ENCODE results near the gene SEZ6L. TPM values are rescaled to one million over a fixed set of nuclear protein-coding genes. Genes with fewer than 3 reads are reported as not detected.

The SEZ6L gene
- total RNA-seq, 1 experiment from 2014 or later: not detected

DNA sequence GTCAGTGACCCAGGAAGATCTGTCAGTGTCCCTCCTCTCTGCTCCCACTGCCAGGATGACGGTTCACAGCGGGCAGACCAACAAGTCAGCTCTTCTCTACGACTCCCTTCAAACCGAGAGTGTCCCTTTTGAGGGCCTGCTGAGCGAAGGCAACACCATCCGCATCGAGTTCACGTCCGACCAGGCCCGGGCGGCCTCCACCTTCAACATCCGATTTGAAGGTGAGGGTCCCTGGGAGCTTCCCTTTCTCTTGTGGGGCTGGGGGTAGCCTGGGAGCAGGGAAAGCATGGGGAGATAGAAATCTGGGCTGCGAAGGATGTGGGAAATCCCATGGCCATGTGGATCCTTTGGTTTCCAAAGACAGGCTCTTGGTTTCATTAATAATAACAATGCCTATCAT is 141.4 kb downstream of the SEZ6L start (continued):
- TF ChIP-seq ZNF274 (IDR thresholded peaks at IDR 0.05; ENCODE audit: low read depth, low read length) (no peak), POLR2A (IDR thresholded peaks at IDR 0.05; ENCODE audit: borderline replicate concordance, extremely low read depth, insufficient read depth, insufficient read length) (no peak)

DNA sequence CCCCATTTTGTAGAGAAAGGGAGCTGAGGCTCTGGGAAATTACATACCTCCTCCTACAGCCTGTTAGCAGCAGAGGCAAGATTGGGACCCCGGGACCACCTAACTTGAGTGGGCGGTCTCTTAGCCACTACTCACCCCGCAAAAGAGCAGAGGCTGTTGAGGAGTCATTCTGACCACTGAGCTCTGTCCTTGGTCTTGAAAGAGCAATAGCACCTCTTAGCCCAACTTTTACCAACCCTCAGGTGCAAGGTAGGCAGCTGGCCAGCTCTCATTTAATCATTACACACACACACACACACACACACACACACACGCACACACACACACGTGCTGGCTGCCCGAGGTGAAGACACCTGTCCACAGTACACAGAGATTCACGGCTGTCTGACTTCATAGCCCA is 144.0 kb downstream of the SEZ6L start:
- ChIA-PET POLR2A (no interaction called here), RAD21 (ENCODE audit: low non-redundant PET in 1 of 2, low total read pairs in 2 of 2, uncharacterized antibody in 2 of 2, unreplicated experiment in 2 of 2) (no interaction called here), CTCF (no interaction called here)
- intact Hi-C loops (cut with micrococcal nuclease): no loop called here
- H3K9me3 ChIP-seq (ENCODE audit: control insufficient read depth in 1 of 2, insufficient read depth in 1 of 2, low read depth in 1 of 2, low read length in 2 of 2): no peaks in the 10 kb centered on the region
- no peak overlapping the region for H3K4me3 ChIP-seq (replicated peaks in 1 of 2; ENCODE audit: low read depth in 1 of 2, low read length in 2 of 2)
- no peak overlapping the region for H3K27ac ChIP-seq (ENCODE audit: low read depth, low read length)
- no peak overlapping the region for H3K9ac ChIP-seq (ENCODE audit: low read length)
- no TSS peak for BruUV-seq (replicated peaks)
- H3K9me2 ChIP-seq (ENCODE audit: insufficient read depth): no peaks in the 10 kb centered on the region
- DNase-seq (ENCODE audit: low read depth, low spot score) (no peak), ATAC-seq (no peak)
- TF ChIP-seq, protein P1, sequence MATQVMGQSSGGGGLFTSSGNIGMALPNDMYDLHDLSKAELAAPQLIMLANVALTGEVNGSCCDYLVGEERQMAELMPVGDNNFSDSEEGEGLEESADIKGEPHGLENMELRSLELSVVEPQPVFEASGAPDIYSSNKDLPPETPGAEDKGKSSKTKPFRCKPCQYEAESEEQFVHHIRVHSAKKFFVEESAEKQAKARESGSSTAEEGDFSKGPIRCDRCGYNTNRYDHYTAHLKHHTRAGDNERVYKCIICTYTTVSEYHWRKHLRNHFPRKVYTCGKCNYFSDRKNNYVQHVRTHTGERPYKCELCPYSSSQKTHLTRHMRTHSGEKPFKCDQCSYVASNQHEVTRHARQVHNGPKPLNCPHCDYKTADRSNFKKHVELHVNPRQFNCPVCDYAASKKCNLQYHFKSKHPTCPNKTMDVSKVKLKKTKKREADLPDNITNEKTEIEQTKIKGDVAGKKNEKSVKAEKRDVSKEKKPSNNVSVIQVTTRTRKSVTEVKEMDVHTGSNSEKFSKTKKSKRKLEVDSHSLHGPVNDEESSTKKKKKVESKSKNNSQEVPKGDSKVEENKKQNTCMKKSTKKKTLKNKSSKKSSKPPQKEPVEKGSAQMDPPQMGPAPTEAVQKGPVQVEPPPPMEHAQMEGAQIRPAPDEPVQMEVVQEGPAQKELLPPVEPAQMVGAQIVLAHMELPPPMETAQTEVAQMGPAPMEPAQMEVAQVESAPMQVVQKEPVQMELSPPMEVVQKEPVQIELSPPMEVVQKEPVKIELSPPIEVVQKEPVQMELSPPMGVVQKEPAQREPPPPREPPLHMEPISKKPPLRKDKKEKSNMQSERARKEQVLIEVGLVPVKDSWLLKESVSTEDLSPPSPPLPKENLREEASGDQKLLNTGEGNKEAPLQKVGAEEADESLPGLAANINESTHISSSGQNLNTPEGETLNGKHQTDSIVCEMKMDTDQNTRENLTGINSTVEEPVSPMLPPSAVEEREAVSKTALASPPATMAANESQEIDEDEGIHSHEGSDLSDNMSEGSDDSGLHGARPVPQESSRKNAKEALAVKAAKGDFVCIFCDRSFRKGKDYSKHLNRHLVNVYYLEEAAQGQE (IDR thresholded peaks at IDR 0.05; ENCODE audit: low read depth): peak; percentile 13; the same call in 1 of the 2 replicates
- TF ChIP-seq POLR2AphosphoS5 (IDR thresholded peaks at IDR 0.05; ENCODE audit: low read depth, low read length) (no peak), POLR2A (IDR thresholded peaks at IDR 0.05; ENCODE audit: borderline replicate concordance, extremely low read depth, insufficient read depth, insufficient read length) (no peak), CBX3 (IDR thresholded peaks at IDR 0.05; ENCODE audit: low read depth) (no peak), ELF1 (IDR thresholded peaks at IDR 0.05; ENCODE audit: borderline replicate concordance, low read depth) (no peak)
- H2AFZ ChIP-seq (ENCODE audit: low read depth, low read length, poor library complexity, severe bottlenecking): no peak overlapping the region
- H3K4me1 ChIP-seq (ENCODE audit: control insufficient read depth in 1 of 2, insufficient read depth in 2 of 2, low read length in 2 of 2): no peaks in the 10 kb centered on the region
- no peaks in the 10 kb centered on the region for H3K79me2 ChIP-seq (ENCODE audit: insufficient read depth, low read length)
- H3K4me2 ChIP-seq (ENCODE audit: low read length): no peak overlapping the region
- no peaks in the 10 kb centered on the region for H4K20me1 ChIP-seq (ENCODE audit: insufficient read depth)
- no peaks in the 10 kb centered on the region for H3K36me3 ChIP-seq (ENCODE audit: control insufficient read depth in 1 of 2, insufficient read depth in 2 of 2, low read length in 2 of 2)
- H3K27me3 ChIP-seq (ENCODE audit: insufficient read depth, low read length): peaks cover 65% of the 10 kb centered on the region

Data from HCT116 (cell line).